Adipocyte (in vitro differentiated cells): Measurements from ENCODE around the gene SH3TC2.

Source experiments
- DNase-seq: peaks from one replicate; pipeline ENCODE4 v3.0.0-alpha.2; 2015; ENCODE audit warnings: low read depth
- H3K27me3 ChIP-seq: replicated peaks from 2 replicates; pipeline ENCODE4 v1.7.0; 2013; ENCODE audit warnings: mild to moderate bottlenecking, low read length, moderate library complexity; ENCODE audit not compliant: control insufficient read depth, insufficient read depth
- H3K36me3 ChIP-seq: 2 replicates; pipeline ENCODE4 v1.7.0; 2013; ENCODE audit warnings: low read length, mild to moderate bottlenecking, moderate library complexity; ENCODE audit not compliant: control insufficient read depth, insufficient read depth, severe bottlenecking
- H3K4me1 ChIP-seq: 2 replicates; pipeline ENCODE4 v1.7.0; 2013; ENCODE audit warnings: mild to moderate bottlenecking, low read length, moderate library complexity; ENCODE audit not compliant: control insufficient read depth, insufficient read depth
- H3K4me3 ChIP-seq: 2 replicates; pipeline ENCODE4 v1.7.0; 2013; ENCODE audit warnings: mild to moderate bottlenecking, low read length, moderate library complexity
- H3K9ac ChIP-seq: 2 replicates; pipeline ENCODE4 v1.7.0; 2013; ENCODE audit warnings: mild to moderate bottlenecking, low read length, moderate library complexity
- H3K9me3 ChIP-seq: 2 replicates; pipeline ENCODE4 v1.7.0; 2013; ENCODE audit warnings: mild to moderate bottlenecking, low read length, moderate library complexity; ENCODE audit not compliant: control insufficient read depth

The SH3TC2 gene

DNA sequence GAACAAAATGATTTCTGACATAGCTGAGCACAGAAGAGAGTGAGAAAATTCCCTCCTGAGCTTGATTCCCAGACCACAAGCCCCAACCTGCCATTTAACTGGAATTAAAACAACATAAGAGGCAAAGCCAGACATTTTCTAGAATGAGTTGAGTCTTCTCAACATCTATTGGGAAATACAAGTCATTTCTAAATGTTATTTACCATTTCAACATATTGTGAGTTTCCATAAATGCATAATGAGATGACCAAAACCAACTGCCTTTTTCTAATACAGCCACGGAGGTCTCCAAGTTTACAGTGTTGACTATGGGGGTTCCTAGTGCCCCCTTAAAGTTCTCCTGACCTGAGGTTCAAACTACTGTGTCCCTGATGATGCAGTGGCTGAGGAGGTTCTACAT, 20.0 kb downstream of the SH3TC2 start:
- no peak for DNase-seq
- Histone ChIP-seq H3K9me3 (no peaks in the 10 kb centered on the region), H3K4me1 (no peaks in the 10 kb centered on the region), H3K9ac (no peak overlapping the region), H3K27me3 (no peaks in the 10 kb centered on the region), H3K4me3 (no peak overlapping the region), H3K36me3 (no peaks in the 10 kb centered on the region)

DNA sequence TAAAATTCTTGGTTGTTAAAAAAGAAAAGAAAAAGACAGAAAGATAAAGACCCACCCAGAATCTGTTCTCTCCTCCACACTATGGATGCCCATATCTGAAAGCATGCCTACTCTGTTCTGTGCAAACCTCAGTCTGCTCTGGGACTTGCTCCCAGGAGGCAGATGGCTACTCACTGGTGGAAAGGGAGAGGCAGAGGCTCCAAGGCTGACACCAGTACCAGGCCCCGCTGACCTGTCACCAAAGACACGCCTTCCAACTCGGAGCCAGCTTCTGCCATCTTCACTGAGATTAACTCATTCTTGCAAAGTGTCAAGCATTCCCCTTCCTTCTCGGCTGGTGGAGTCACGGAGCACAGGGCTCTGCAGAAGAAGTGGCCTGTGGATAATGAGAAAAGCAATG, 21.6 kb downstream of the SH3TC2 start:
- no peak for DNase-seq
- H3K36me3 ChIP-seq: no peaks in the 10 kb centered on the region
- no peaks in the 10 kb centered on the region for H3K27me3 ChIP-seq
- H3K4me1 ChIP-seq: peaks cover 10% of the 10 kb centered on the region
- H3K9me3 ChIP-seq: no peaks in the 10 kb centered on the region
- H3K4me3 ChIP-seq: no peak overlapping the region
- H3K9ac ChIP-seq: no peak overlapping the region

- Histone ChIP-seq H3K9ac (no peak overlapping the region), H3K9me3 (no peaks in the 10 kb centered on the region), H3K36me3 (no peaks in the 10 kb centered on the region), H3K27me3 (no peaks in the 10 kb centered on the region), H3K4me1 (peaks cover 10% of the 10 kb centered on the region), H3K4me3 (no peak overlapping the region)
- no peak for DNase-seq
Measured at GRCh38 chr5:149040421-149040820, 22.4 kb downstream of the SH3TC2 start.

DNA sequence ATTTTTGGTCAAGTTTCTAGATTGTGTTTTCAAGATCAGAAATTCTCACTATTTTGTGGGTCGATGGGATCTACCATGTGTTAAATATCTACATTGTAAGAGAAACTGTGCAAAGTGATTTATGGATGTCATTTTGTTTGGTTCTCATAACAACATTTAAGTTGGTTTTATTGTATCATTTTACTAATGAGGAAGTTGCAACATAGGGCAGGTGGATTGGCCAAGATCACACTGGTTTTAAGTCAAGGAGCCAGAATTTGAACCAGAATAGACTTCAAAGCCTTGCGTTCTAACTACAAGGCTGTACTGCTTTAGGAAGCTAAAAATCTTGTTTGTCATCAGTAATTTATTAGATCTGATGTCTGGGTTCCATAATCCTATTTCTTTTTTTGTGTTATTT, 23.4 kb downstream of the SH3TC2 start:
- no peak overlapping the region for H3K9ac ChIP-seq
- H3K9me3 ChIP-seq: no peaks in the 10 kb centered on the region
- DNase-seq: no peak
- H3K36me3 ChIP-seq: no peaks in the 10 kb centered on the region
- H3K27me3 ChIP-seq: no peaks in the 10 kb centered on the region
- peaks cover 10% of the 10 kb centered on the region for H3K4me1 ChIP-seq
- no peak overlapping the region for H3K4me3 ChIP-seq

GRCh38 chr5:149038336-149039080, 24.4 kb downstream of the SH3TC2 start:
- Histone ChIP-seq H3K27me3 (no peaks in the 10 kb centered on the region), H3K9me3 (no peaks in the 10 kb centered on the region), H3K36me3 (no peaks in the 10 kb centered on the region), H3K4me1 (peaks cover 10% of the 10 kb centered on the region), H3K9ac (no peak overlapping the region), H3K4me3 (no peak overlapping the region)
- DNase-seq: no peak

DNA sequence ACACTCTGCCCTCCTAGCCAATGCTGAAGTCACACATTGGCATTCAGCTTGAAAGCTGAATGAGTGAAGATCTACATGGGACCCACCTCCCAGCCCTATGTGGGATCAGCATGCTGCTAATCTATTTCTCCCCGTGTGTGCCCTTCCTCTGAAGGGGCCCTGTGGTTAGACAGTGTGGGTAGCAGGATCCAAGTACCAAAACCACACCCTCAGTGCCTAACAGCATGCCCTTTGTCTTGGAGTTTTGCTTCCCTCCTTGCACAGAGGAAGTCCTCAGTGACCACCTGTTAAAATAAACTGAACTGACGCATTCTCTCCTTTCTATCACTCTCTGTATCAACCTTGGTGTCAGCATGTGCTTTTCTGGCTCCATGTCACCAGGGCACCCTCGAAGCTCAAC, 25.0 kb downstream of the SH3TC2 start:
- Histone ChIP-seq H3K9me3 (no peaks in the 10 kb centered on the region), H3K36me3 (no peaks in the 10 kb centered on the region), H3K9ac (no peak overlapping the region), H3K4me1 (peaks cover 10% of the 10 kb centered on the region), H3K4me3 (no peak overlapping the region), H3K27me3 (no peaks in the 10 kb centered on the region)
- DNase-seq: no peak

GRCh38 chr5:149036970-149037369, 25.9 kb downstream of the SH3TC2 start:
- Histone ChIP-seq H3K4me3 (no peak overlapping the region), H3K9ac (no peak overlapping the region), H3K27me3 (no peaks in the 10 kb centered on the region), H3K9me3 (no peaks in the 10 kb centered on the region), H3K36me3 (no peaks in the 10 kb centered on the region), H3K4me1 (peaks cover 10% of the 10 kb centered on the region)
- DNase-seq: no peak

GRCh38 chr5:149036168-149036567, 26.7 kb downstream of the SH3TC2 start:
- peaks cover 10% of the 10 kb centered on the region for H3K4me1 ChIP-seq
- no peak overlapping the region for H3K4me3 ChIP-seq
- no peaks in the 10 kb centered on the region for H3K36me3 ChIP-seq
- no peak overlapping the region for H3K9ac ChIP-seq
- no peaks in the 10 kb centered on the region for H3K27me3 ChIP-seq
- no peaks in the 10 kb centered on the region for H3K9me3 ChIP-seq
- DNase-seq: no peak

DNA sequence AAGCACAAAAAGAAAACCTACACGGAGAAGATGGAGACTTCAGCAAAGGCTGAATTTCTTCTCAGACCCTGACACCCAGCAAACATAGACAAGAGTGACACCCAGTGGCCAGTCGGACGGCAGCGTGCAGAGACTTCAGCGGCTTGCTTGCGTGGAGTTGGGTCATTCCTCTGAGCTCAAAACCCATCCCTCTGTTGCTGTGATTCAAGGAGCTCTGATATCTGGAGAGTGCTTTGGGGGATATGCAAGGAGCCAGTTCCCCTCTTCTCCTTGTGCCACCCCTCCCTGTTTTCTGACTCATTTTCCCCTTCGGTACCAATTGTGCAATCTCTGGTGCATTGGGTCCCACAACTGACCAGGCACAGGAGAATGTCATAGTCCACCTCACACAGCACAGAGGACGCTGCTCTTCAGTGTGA, 27.5 kb downstream of the SH3TC2 start:
- H3K4me1 ChIP-seq: peaks cover 14% of the 10 kb centered on the region
- no peaks in the 10 kb centered on the region for H3K36me3 ChIP-seq

DNA sequence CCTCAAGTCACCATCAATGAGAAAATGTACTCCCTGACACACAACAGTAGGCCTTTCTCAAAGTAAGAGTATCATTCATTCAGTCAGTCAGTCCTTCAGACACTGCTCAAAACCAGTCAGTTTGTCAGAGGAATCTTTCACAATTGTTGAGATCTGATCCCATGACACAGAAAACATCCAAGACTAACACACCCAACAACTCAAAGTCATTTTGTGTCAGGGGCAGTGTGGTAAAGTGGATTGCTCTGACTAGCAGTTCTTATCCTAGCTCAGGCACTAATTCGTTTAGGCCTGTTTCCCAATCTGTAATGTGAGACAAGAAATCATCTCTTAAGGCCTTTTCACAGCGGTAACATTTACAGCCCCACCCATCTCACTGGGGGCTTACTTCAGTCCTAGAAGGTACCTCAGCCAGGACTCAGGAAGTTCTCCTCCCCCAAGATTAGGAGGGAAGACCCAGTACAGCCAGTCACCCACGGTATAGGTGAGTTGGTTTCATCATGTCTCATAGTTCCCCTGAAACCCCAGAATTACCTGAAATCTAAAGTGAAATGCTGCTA, 31.9 kb downstream of the SH3TC2 start:
- Histone ChIP-seq H3K27me3 (no peaks in the 10 kb centered on the region), H3K9ac (no peak overlapping the region), H3K9me3 (no peaks in the 10 kb centered on the region), H3K36me3 (no peaks in the 10 kb centered on the region), H3K4me3 (no peak overlapping the region), H3K4me1 (peaks cover 4% of the 10 kb centered on the region)
- peak; percentile 51 for DNase-seq

More for the DNA sequence above, 27.5 kb downstream of the SH3TC2 start:
- Histone ChIP-seq H3K4me3 (no peak overlapping the region), H3K9me3 (no peaks in the 10 kb centered on the region), H3K9ac (no peak overlapping the region), H3K27me3 (no peaks in the 10 kb centered on the region)
- DNase-seq: peak; percentile 92

DNA sequence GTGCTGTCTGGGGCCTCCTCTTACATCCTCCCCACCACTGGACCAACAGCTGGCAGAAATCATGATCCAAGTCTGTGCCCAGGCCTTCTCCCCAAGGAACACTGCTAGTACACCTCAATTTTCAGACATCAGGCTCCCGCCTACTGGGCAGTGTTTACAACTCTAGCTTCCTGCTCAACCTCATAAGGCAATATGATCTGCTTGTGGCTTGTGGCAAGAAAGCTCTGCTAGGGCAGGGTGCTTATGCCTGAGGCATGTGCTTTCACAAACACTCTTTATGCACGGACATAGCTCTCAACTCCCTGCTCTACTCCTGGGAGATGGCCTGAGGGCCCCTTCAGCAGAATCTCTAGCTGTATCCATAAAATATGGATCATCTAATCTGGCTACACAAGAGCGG, 32.5 kb downstream of the SH3TC2 start:
- peak; percentile 70 for DNase-seq
- no peaks in the 10 kb centered on the region for H3K27me3 ChIP-seq
- no peak overlapping the region for H3K9ac ChIP-seq
- H3K9me3 ChIP-seq: no peaks in the 10 kb centered on the region
- H3K4me1 ChIP-seq: peaks cover 4% of the 10 kb centered on the region
- no peak overlapping the region for H3K4me3 ChIP-seq
- no peaks in the 10 kb centered on the region for H3K36me3 ChIP-seq

DNA sequence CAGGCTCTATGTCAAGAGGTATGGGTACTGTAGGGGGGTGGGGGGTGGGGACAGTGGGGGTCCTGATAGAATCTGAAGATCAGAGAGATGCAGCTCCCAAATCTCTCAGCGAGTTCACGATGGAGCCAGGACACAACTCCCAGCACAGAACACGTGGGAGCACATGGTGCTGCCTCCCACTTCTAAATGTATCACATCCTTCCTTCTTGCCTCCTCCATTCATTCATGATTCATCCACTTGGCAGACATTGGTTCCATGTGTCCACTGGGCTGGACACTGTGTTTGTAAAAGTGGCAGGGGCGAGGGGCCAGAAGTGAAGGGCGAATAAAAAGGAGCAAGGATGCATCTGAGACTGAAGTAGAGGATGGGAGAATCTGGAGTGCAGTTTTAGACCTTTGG, 33.9 kb downstream of the SH3TC2 start:
- Histone ChIP-seq H3K27me3 (no peaks in the 10 kb centered on the region), H3K9ac (no peak overlapping the region), H3K4me1 (peaks cover 4% of the 10 kb centered on the region), H3K36me3 (no peaks in the 10 kb centered on the region), H3K4me3 (no peak overlapping the region), H3K9me3 (no peaks in the 10 kb centered on the region)
- no peak for DNase-seq
